ENCODE data around the gene MORN1.

MORN1 gene

DNA sequence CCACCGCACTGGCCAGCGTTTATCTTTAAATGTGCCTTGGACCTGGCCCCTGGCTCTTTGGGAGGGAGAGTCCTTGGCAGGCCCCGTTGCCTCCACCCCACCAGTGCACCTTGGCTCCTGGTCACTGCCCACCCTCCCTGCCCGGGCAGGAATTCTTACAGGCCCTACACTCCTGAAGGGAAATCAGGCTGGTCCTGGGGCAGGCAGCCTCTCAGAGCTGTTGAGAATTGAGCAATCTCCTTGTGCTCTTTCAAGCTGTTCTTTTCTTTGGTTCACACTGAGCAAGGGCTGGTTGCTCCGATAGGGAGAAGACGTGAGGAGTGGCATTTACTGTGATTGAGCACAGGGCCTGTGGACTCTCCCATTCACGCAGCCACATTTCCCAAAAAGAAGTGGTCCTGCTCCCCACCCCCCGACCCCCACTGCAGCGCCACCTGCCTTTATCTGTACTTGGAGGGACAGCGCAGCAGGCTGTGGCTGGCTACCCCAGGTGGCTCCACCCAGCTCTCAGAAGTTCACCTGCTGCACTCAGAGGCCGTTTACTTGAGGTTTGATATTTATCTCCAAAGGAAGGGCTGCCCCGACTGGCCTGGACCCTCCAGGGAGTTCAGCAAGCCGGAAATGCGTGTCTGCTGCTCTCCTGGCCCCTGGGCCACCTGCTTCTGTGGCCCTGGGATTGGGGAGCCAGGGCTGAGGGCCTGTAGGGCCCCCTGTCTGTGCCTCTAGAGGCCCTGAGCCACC is 115.4 kb downstream of the MORN1 start:
- no peaks in the 10 kb centered on the region for H4K20me1 ChIP-seq (ENCODE audit: control insufficient read depth, insufficient read depth, low read depth, low read length)
- no peak for TF ChIP-seq EZH2phosphoT487 (IDR thresholded peaks at IDR 0.05; ENCODE audit: borderline replicate concordance, low read length)
- TF ChIP-seq, protein P1, sequence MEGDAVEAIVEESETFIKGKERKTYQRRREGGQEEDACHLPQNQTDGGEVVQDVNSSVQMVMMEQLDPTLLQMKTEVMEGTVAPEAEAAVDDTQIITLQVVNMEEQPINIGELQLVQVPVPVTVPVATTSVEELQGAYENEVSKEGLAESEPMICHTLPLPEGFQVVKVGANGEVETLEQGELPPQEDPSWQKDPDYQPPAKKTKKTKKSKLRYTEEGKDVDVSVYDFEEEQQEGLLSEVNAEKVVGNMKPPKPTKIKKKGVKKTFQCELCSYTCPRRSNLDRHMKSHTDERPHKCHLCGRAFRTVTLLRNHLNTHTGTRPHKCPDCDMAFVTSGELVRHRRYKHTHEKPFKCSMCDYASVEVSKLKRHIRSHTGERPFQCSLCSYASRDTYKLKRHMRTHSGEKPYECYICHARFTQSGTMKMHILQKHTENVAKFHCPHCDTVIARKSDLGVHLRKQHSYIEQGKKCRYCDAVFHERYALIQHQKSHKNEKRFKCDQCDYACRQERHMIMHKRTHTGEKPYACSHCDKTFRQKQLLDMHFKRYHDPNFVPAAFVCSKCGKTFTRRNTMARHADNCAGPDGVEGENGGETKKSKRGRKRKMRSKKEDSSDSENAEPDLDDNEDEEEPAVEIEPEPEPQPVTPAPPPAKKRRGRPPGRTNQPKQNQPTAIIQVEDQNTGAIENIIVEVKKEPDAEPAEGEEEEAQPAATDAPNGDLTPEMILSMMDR (IDR thresholded peaks at IDR 0.05; ENCODE audit: low read depth, low read length, poor library complexity, severe bottlenecking), result no peak
- H3K9me2 ChIP-seq (replicated peaks; ENCODE audit: control insufficient read depth, low read length), result no peaks in the 10 kb centered on the region
- no peaks in the 10 kb centered on the region for H3K36me3 ChIP-seq (ENCODE audit: control insufficient read depth, low read length)
- no peak overlapping the region for H3K4me2 ChIP-seq (ENCODE audit: low read length)
- H3K4me3 ChIP-seq (ENCODE audit: low read length), result no peak overlapping the region
- H3K27ac ChIP-seq (ENCODE audit: low read depth, low read length), result no peak overlapping the region
- H3F3A ChIP-seq (ENCODE audit: control insufficient read depth, insufficient read depth), result no peaks in the 10 kb centered on the region
- H3K79me2 ChIP-seq (ENCODE audit: control insufficient read depth, low read length), result no peaks in the 10 kb centered on the region
- H3K9me3 ChIP-seq (ENCODE audit: control insufficient read depth, insufficient read depth, low read length), result no peaks in the 10 kb centered on the region
- peaks cover 2% of the 10 kb centered on the region; the same call in 1 of the 2 replicates for H3K4me1 ChIP-seq (ENCODE audit: control insufficient read depth, low read length)
- H3K27me3 ChIP-seq (ENCODE audit: control insufficient read depth, low read length), result no peaks in the 10 kb centered on the region

DNA sequence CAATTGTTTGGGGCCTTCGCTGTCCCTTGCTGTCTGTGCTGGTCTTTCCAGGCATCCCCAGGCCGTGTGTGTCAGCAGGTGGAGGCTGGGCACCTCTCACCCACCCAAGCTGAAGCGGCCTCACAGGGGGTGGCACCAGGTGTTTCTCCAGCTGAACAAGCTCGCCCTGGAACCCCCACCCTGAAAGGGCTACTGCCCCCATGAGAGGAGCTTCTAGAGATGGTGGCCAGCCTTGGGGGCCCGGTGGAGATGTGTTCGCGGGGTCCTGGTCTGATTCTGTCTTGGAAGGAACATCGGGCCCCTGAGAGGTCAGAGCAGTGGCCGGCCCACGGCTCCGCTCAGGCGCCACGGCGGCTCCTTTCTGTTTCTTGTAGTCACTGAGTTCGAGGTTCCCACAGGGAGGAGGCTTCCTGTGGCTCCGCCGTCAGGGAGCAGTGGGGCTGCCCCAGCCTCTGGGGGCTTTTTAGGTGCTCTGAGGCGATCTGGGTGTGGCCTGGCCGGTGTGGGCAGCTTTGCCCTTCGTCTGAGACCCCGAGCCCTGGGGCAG is 116.4 kb downstream of the MORN1 start:
- no peaks in the 10 kb centered on the region for H3K79me2 ChIP-seq (ENCODE audit: control insufficient read depth, low read length)
- TF ChIP-seq, protein P1 (IDR thresholded peaks at IDR 0.05; ENCODE audit: low read depth, low read length, poor library complexity, severe bottlenecking), result no peak
- TF ChIP-seq EZH2phosphoT487 (IDR thresholded peaks at IDR 0.05; ENCODE audit: borderline replicate concordance, low read length), result no peak
- no peaks in the 10 kb centered on the region for H3K9me2 ChIP-seq (replicated peaks; ENCODE audit: control insufficient read depth, low read length)
- no peaks in the 10 kb centered on the region for H3F3A ChIP-seq (ENCODE audit: control insufficient read depth, insufficient read depth)
- H3K9me3 ChIP-seq (ENCODE audit: control insufficient read depth, insufficient read depth, low read length), result no peaks in the 10 kb centered on the region
- H3K36me3 ChIP-seq (ENCODE audit: control insufficient read depth, low read length), result no peaks in the 10 kb centered on the region
- H3K4me1 ChIP-seq (ENCODE audit: control insufficient read depth, low read length), result peaks cover 2% of the 10 kb centered on the region; the same call in 1 of the 2 replicates
- H3K27ac ChIP-seq (ENCODE audit: low read depth, low read length), result no peak overlapping the region
- H3K27me3 ChIP-seq (ENCODE audit: control insufficient read depth, low read length), result no peaks in the 10 kb centered on the region
- H3K4me3 ChIP-seq (ENCODE audit: low read length), result no peak overlapping the region
- H4K20me1 ChIP-seq (ENCODE audit: control insufficient read depth, insufficient read depth, low read depth, low read length), result no peaks in the 10 kb centered on the region
- no peak overlapping the region for H3K4me2 ChIP-seq (ENCODE audit: low read length)

DNA sequence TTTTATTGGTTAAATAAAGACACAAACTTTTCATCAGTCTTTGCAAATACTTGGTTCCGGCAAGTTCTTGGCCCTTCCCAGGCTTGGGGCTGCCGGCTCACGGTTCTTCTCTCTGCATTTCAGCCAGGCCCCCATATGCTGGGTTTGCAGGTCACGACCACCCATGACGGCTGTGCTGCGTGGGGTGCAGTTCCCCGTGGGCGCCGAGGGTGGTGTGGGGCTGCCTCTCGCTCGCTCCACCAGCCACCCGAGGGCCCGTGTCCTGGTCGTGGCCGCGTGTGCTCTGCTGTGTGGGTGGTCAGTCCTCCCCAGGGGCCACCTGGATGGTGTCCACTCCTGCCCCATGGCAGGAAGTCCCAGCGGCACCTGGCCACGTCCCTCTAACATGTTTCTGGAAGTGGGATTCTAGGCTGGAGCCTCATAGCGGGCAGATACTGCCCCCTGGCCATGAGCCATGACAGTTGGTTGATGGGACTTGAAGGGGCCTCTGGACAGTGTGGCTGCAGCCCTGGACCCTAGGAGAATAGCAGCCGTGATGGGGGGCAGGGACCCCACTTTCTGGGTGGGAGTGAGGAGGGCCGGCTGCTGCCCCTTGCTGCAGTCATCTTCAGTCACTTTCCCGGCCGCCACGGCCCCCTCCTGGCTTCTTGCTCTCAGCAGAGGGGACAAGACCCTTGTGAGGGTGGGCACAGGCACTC is 117.0 kb downstream of the MORN1 start:
- Histone ChIP-seq H3K9me2 (replicated peaks; ENCODE audit: control insufficient read depth, low read length) (no peaks in the 10 kb centered on the region), H3F3A (ENCODE audit: control insufficient read depth, insufficient read depth) (no peaks in the 10 kb centered on the region), H4K20me1 (ENCODE audit: control insufficient read depth, insufficient read depth, low read depth, low read length) (no peaks in the 10 kb centered on the region), H3K4me1 (ENCODE audit: control insufficient read depth, low read length) (peaks cover 2% of the 10 kb centered on the region; the same call in 1 of the 2 replicates), H3K27ac (ENCODE audit: low read depth, low read length) (no peak overlapping the region), H3K36me3 (ENCODE audit: control insufficient read depth, low read length) (no peaks in the 10 kb centered on the region), H3K79me2 (ENCODE audit: control insufficient read depth, low read length) (no peaks in the 10 kb centered on the region), H3K9me3 (ENCODE audit: control insufficient read depth, insufficient read depth, low read length) (no peaks in the 10 kb centered on the region), H3K4me3 (ENCODE audit: low read length) (no peak overlapping the region), H3K27me3 (ENCODE audit: control insufficient read depth, low read length) (no peaks in the 10 kb centered on the region), H3K4me2 (ENCODE audit: low read length) (no peak overlapping the region)
- TF ChIP-seq, protein P1 (IDR thresholded peaks at IDR 0.05; ENCODE audit: low read depth, low read length, poor library complexity, severe bottlenecking), result no peak
- TF ChIP-seq EZH2phosphoT487 (IDR thresholded peaks at IDR 0.05; ENCODE audit: borderline replicate concordance, low read length), result no peak
